ENCODE measurements around the gene CERKL.

Gene CERKL

GRCh38 chr2:181623159-181623558 lies 33.7 kb downstream of the CERKL start:
- no peak for DNase-seq

- no peak for DNase-seq
These were observed 35.0 kb downstream of the CERKL start for GRCh38 chr2:181621779-181622490.

GRCh38 chr2:181619516-181619915 lies 37.4 kb downstream of the CERKL start:
- no peak for DNase-seq

- DNase-seq, result no peak
These were observed 40.2 kb downstream of the CERKL start for GRCh38 chr2:181616715-181617114.

- no peak for DNase-seq
These were observed 41.8 kb downstream of the CERKL start for GRCh38 chr2:181614874-181615638.

- no peak for DNase-seq
These were observed 43.7 kb downstream of the CERKL start for GRCh38 chr2:181613241-181613640.

- no peak for DNase-seq
These were observed 49.0 kb downstream of the CERKL start for GRCh38 chr2:181607629-181608590.

- no peak for DNase-seq
These were observed 50.7 kb downstream of the CERKL start for GRCh38 chr2:181605889-181606837.

- no peak for DNase-seq
These were observed 54.9 kb downstream of the CERKL start for GRCh38 chr2:181602017-181602416.

GRCh38 chr2:181596556-181596955 lies 60.3 kb downstream of the CERKL start:
- DNase-seq, result no peak

- DNase-seq, result no peak
These were observed 62.6 kb downstream of the CERKL start for GRCh38 chr2:181594322-181594721.

GRCh38 chr2:181589779-181590178 lies 67.1 kb downstream of the CERKL start:
- DNase-seq, result no peak

- no peak for DNase-seq
These were observed 68.4 kb downstream of the CERKL start for GRCh38 chr2:181588546-181588945.

- DNase-seq, result no peak
These were observed 70.3 kb downstream of the CERKL start for GRCh38 chr2:181586569-181587081.

- DNase-seq, result no peak
These were observed 71.2 kb downstream of the CERKL start for GRCh38 chr2:181585732-181586131.

- DNase-seq, result no peak
These were observed 75.4 kb downstream of the CERKL start for GRCh38 chr2:181581534-181581933.

- DNase-seq, result no peak
These were observed 78.1 kb downstream of the CERKL start for GRCh38 chr2:181578829-181579228.

- DNase-seq, result no peak
These were observed 80.5 kb downstream of the CERKL start for GRCh38 chr2:181576431-181576830.

- no peak for DNase-seq
These were observed 81.3 kb downstream of the CERKL start for GRCh38 chr2:181575650-181576025.

- no peak for DNase-seq
These were observed 81.8 kb downstream of the CERKL start for GRCh38 chr2:181575024-181575649.

- DNase-seq, result no peak
These were observed 82.6 kb downstream of the CERKL start for GRCh38 chr2:181574321-181574720.

Measured in NCI-H2029 (cell line).